Mucosa of rectum (tissue), 2 donors: ENCODE data around the gene RPS15A.

Source experiments
- H3K27ac ChIP-seq, 2 donors: one replicate each; pipeline ENCODE4 v1.7.0; 2013; ENCODE audit warnings: inconsistent platforms in 2 of 2, low read depth in 2 of 2, low read length in 2 of 2
- H3K27me3 ChIP-seq, 2 donors: one replicate each; pipeline ENCODE4 v1.7.0; 2013; ENCODE audit warnings: low read length in 2 of 2; ENCODE audit not compliant: control insufficient read depth in 2 of 2, insufficient read depth in 2 of 2
- H3K36me3 ChIP-seq, 2 donors: one replicate each; pipeline ENCODE4 v1.7.0; 2013; ENCODE audit warnings: low read length in 2 of 2; ENCODE audit not compliant: control insufficient read depth in 2 of 2, insufficient read depth in 2 of 2
- H3K4me1 ChIP-seq, 2 donors: one replicate each; pipeline ENCODE4 v1.7.0; 2013; ENCODE audit warnings: low read length in 2 of 2, mild to moderate bottlenecking in 1 of 2; ENCODE audit not compliant: control insufficient read depth in 2 of 2, insufficient read depth in 2 of 2
- H3K4me3 ChIP-seq, 2 donors: one replicate each; pipeline ENCODE4 v1.7.0; 2013; ENCODE audit warnings: low read length in 2 of 2
- H3K9ac ChIP-seq, 2 donors: one replicate each; pipeline ENCODE4 v1.7.0; 2013; ENCODE audit warnings: low read length in 2 of 2, low read depth in 1 of 2, mild to moderate bottlenecking in 1 of 2
- H3K9me3 ChIP-seq, 2 donors: one replicate each; pipeline ENCODE4 v1.7.0; 2013; ENCODE audit warnings: low read length in 2 of 2; ENCODE audit not compliant: control insufficient read depth in 2 of 2
- donor health status: healthy.
- donor health status: Normal muscosa, but diverticular disease.

Gene RPS15A

DNA sequence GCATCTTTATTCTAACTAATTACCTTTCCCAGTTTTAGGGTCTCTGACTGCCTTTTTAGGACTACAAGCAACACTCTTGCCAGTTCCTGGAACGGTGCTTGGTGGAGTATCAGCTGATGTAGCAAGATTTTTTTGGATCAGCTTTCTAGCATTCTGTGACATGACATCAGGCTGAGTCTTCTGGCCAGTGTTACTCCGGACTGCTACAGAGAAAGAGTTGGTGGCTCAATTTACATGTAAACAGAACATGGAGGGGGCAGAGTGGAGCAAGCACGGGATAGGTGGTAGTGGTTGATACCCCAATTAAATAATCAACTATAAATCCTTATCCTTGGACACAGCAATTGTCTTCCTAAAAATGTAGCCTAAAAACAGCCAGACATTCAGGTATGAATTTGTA, 21.8 kb upstream of the RPS15A start:
- H3K4me1 ChIP-seq = no peaks in the 10 kb centered on the region
- H3K27me3 ChIP-seq = no peaks in the 10 kb centered on the region
- no peak overlapping the region for H3K27ac ChIP-seq
- no peak overlapping the region for H3K4me3 ChIP-seq
- no peaks in the 10 kb centered on the region for H3K9me3 ChIP-seq
- no peak overlapping the region for H3K9ac ChIP-seq
- H3K36me3 ChIP-seq = peaks cover 58 to 64% of the 10 kb centered on the region in 2 donors

DNA sequence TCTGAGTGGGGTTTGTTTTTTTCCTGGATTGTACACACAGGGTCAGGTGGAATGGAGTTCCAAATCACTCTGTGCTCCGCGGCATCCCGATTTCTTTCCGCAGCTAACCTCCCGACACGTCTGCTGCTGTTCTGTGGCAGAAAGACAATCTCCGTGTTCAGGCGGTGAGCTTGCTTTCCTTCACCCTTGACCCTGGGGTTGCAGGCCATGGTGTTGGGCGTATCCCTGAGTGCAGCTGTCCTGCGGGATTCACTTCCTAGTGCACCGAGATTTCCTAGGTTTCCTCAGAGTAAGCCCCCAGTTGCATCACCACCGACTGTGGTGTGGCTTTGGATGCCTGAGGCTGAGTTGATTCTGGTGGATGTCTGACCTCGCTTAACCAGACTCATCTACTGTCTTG, 19.0 kb upstream of the RPS15A start:
- H3K27ac ChIP-seq = no peak overlapping the region
- H3K4me1 ChIP-seq = no peaks in the 10 kb centered on the region
- no peaks in the 10 kb centered on the region for H3K9me3 ChIP-seq
- peaks cover 44 to 53% of the 10 kb centered on the region in 2 donors for H3K36me3 ChIP-seq
- H3K4me3 ChIP-seq = no peak overlapping the region
- no peaks in the 10 kb centered on the region for H3K27me3 ChIP-seq
- H3K9ac ChIP-seq = no peak overlapping the region

DNA sequence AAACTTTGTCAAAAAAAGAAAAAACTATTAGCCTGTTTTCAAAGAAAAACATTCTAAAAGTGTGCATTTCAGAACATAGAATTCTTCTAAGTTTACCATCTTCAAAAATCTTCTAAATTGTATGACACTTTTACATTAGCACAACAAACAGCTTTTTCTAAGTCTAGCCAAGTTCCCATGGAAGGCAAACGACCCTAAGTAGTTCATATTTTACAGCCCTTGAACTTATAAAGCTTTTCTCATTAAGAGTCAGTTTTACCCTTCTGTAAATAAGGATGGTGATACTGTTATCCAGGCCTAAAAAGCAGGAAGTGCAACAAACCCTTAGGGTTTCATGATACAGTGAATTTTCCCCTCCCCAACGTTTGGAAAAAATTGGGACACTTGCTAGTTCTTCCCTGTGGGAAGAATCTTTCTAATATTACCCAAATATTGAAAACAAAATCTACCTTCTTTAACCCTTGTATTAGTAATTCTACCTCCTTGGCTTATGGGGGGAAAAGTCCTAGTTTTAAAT, 15.2 kb upstream of the RPS15A start:
- H3K36me3 ChIP-seq = peaks cover 23 to 34% of the 10 kb centered on the region in 2 donors

DNA sequence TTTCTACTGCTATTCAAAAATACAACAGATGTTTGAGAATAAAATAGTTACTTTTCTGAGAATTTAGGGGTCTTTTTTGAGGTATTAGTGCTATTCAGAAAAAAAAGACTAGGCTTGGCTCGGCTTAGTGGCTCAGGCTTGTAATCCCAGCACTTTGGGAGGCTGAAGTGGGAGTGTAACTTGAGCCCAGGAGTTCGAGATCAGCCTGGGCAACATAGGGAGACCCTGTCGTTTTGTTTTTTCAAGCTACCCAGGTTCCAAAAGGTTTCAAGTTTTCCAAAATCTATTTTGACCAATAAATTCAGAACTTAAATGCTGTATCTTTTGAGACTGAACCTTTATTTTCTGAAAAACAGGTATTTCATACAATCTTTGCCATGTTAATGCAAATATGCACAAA, 14.4 kb upstream of the RPS15A start:
- Histone ChIP-seq H3K36me3 (peaks cover 15 to 27% of the 10 kb centered on the region in 2 donors), H3K4me1 (peaks cover 10 to 14% of the 10 kb centered on the region in 2 donors), H3K4me3 (no peak overlapping the region), H3K9me3 (no peaks in the 10 kb centered on the region), H3K27ac (no peak overlapping the region), H3K9ac (no peak overlapping the region), H3K27me3 (no peaks in the 10 kb centered on the region)

More for the DNA sequence above, 15.2 kb upstream of the RPS15A start:
- H3K9ac ChIP-seq = no peak overlapping the region
- no peak overlapping the region for H3K27ac ChIP-seq
- no peaks in the 10 kb centered on the region for H3K9me3 ChIP-seq
- H3K4me1 ChIP-seq = peaks cover 3 to 8% of the 10 kb centered on the region in 2 donors
- no peak overlapping the region for H3K4me3 ChIP-seq
- H3K27me3 ChIP-seq = no peaks in the 10 kb centered on the region

DNA sequence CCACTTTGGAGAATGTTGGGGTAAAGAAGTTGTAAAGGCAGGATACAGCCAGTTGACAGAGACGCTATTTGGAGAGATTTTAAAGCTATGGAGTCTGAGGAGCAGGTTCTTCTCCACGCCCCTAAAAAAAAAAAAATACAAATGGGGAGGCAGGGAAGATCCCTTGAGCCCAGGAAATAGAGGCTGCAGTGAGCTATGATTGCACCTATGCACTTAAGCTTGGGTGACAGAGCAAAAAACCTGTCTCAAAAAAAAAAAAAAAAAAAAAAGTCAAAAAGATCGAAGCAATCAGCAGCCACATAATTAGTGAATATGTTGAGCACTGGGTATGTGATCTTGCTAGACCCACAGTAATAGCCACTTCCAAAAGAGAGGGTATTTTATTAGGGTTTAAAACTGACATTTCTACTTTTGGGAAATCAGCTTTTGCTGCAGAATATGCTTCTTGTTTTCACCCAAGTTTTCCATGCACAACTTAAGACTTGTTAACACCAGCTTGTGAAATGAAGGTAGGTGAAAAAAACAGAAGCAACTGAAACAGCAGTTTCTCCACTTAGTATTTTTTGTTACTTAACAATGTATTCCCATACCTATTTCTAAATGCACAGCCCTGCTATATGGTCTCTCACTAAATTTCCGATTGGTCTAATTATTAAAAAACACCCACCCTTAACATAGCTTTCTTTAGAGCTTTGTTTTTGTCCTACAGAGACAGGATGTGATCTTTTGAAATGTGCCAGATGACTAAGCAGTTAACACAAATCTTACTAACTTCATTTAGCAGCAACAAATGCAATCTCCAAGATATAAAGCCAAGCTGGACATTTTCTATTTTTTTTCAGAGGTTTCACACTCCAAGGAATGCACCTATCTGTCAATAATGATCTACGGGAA, 13.7 kb upstream of the RPS15A start:
- Histone ChIP-seq H3K27ac (no peak overlapping the region), H3K9ac (no peak overlapping the region), H3K27me3 (no peaks in the 10 kb centered on the region), H3K36me3 (peaks cover 8 to 20% of the 10 kb centered on the region in 2 donors), H3K4me3 (no peak overlapping the region), H3K9me3 (no peaks in the 10 kb centered on the region), H3K4me1 (peaks cover 12 to 14% of the 10 kb centered on the region in 2 donors)

DNA sequence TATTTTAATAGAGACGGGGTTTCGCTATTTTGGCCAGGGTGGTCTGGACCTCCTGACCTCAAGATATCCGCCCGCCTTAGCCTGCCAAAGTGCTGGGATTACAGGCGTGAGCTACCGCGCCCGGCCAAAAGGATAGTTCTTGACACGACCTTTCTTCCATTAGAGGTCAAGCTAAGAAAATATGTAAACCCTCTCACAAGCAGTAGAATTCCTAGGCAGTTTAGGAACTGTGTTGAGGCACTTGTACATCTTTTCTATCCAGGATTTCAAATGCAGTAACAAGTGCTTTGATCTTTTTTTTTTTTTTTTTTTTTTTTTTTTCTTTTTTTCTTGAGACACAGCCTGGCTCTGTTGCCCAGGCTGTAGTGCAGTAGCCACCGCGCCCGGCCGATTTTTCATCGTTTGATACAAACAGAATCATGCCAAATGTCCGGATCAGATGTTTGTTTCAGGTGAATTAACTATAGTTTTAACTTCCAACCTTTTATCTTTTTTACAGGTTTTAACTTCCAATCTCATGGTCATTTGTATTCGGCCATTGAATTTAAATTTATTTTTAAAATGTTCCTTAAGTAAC, 12.7 kb upstream of the RPS15A start:
- Histone ChIP-seq H3K27ac (no peak overlapping the region), H3K4me3 (no peak overlapping the region)

DNA sequence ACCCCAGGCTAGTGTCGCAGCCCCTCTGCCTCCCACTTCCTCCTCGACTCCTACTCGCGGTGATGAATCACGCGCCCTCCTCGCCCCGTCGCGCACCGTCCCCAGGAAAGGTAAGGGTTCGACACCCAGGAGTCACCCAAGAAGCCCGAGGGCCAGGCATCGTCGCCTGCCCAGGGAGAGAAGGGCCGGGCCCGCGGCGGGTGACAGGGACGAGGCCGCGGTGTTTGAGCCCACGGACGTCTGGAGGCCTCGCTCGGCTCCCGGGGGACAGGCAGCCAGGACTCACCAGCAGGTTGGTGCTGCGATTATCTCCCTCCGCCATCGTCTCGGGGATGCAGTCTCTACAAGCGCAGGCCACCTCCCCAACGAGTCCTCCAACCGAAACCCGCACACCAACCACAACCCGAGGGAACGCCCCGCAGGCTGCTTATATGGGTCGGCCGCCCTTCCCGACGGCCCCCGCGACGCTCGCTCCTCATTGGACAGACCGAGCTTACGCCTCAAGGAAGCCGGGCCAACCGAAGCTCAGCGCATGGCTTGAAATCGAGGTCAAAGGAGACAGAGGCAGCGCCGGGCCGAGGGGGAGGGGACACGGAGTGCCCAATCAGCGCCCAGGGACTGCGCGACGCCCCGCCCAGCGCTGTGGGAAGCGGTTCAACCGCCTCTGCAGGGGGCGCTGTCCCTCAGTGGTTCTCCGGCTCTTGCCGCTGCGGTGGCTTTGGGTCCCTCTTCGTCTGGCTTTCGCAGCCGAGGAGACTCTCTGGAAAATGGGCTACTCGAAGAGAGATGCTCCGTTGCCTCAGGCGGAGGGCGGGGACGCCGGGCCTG, 11.2 kb upstream of the RPS15A start, which contains the start of gene ARL6IP1:
Gene ARL6IP1, minus strand, starts transcription at position 405 of the 828 bp plus-strand sequence. Its CDS starts 83 bp downstream, at position 322.
- Histone ChIP-seq H3K4me1 (peaks cover 12 to 14% of the 10 kb centered on the region in 2 donors), H3K9me3 (no peaks in the 10 kb centered on the region), H3K27ac (peak within 1 kb of the TSS; percentile 92 to 95), H3K36me3 (peaks cover 11% of the 10 kb centered on the region in 2 donors), H3K4me3 (peak within 1 kb of the TSS; percentile 91 to 100), H3K27me3 (no peaks in the 10 kb centered on the region), H3K9ac (peak within 1 kb of the TSS; percentile 87 to 95)

More for the DNA sequence above, 12.7 kb upstream of the RPS15A start:
- Histone ChIP-seq H3K9ac (no peak overlapping the region), H3K36me3 (peaks cover 5 to 11% of the 10 kb centered on the region in 2 donors), H3K9me3 (no peaks in the 10 kb centered on the region), H3K4me1 (peaks cover 12 to 14% of the 10 kb centered on the region in 2 donors), H3K27me3 (no peaks in the 10 kb centered on the region)

DNA sequence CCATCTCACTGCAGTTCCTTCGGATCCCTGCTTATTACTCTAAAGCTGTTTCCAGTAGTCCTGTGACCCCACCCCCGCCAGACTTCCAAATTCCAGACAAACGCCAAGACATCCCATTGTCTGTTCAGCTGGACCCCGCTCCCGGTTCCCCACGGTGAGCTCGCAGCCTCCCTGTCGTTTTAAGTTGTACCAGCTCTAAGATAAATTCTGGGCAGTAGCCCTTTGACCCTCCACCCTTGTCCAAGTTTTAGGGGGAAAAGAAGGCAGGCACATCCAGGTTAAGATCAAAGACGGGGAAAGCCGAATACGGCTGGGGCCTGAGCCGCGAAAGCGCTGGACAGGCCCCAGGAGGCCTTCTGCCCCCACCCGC, 10.6 kb upstream of the RPS15A start:
- Histone ChIP-seq H3K4me1 (peaks cover 12 to 14% of the 10 kb centered on the region in 2 donors), H3K4me3 (peak overlapping the region; percentile 91 to 100)

DNA sequence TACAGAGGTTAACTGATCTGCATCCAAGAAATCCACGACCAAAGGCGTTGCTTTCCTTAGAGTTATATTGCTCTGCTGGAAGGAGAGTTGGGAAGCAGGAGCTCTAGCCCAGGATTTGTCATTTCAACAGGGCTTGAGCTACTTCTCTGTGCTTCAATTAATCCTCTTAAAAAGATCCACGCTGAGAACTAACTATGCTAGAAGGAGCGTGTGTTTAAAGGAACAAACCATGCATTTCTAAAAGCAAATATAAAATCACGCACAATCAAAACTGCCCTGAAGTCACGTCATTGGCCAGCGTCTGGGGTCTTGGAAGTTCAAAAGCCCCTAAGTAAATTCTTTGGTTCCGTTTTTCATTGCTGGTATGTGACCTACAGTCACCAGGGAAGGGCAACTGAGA, 10.2 kb upstream of the RPS15A start:
- Histone ChIP-seq H3K4me1 (peaks cover 12 to 14% of the 10 kb centered on the region in 2 donors), H3K9me3 (no peaks in the 10 kb centered on the region), H3K27ac (peak overlapping the region; percentile 92 to 95), H3K9ac (peak overlapping the region; percentile 87 to 95), H3K36me3 (peaks cover 7 to 19% of the 10 kb centered on the region in 2 donors), H3K27me3 (no peaks in the 10 kb centered on the region), H3K4me3 (peak overlapping the region; percentile 91 to 100)

More for the DNA sequence above, 10.6 kb upstream of the RPS15A start:
- H3K27me3 ChIP-seq = no peaks in the 10 kb centered on the region
- H3K27ac ChIP-seq = peak overlapping the region; percentile 92 to 95
- H3K9ac ChIP-seq = peak overlapping the region; percentile 87 to 95
- no peaks in the 10 kb centered on the region for H3K9me3 ChIP-seq
- peaks cover 7 to 17% of the 10 kb centered on the region in 2 donors for H3K36me3 ChIP-seq
